NK-92 (cell line): Measurements from ENCODE around the gene TENM4.
"Not testable (repeated sequence)": the region's sequence is repeated elsewhere in the genome, so short reads cannot be mapped to it uniquely, and the experiment has no call there.

ENCODE experiments used
- DNase-seq: peaks from one replicate; lab custom pipeline; 2025; ENCODE audit not compliant: unreplicated experiment; lab: John Stamatoyannopoulos, UW

TENM4 gene

DNA sequence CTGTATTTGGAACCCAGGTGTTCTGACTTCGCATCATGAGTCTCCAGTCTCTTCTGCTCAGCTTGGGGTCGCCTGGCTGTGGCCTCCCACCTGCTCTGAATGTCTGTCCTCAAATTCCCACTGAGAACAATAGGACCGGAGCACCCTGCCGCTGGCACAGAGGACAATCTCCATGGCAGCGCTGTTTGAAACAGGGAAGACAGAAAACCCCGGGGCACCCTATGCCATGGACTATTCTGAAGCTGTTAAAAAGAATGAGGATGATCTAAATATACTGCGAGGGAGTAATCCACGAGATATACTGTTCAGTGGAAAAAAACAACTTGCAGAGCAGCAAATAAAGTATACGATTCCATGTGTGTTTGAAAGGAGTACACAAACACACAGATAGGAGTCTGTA, 450.6 kb downstream of the TENM4 start:
- DNase-seq, result no peak

DNA sequence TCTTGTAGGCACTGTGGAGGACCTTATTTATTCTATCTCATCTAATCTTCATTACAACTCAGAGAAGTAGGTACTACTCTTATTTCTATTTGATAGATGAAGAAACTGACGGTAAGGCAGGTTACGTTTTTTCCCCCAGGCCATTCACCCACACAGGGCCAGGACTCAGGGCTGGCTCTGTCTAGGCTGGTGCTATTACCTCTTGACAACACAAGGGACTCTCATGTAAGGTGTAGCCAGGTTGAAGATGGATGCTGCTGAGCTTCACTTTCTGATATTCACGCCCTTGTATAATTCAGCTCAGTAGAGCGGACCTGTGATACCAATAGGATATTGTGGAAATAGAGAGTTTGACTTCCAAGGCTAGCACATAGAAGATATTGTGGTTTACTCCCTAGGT, 453.1 kb downstream of the TENM4 start:
- DNase-seq, result no peak

DNA sequence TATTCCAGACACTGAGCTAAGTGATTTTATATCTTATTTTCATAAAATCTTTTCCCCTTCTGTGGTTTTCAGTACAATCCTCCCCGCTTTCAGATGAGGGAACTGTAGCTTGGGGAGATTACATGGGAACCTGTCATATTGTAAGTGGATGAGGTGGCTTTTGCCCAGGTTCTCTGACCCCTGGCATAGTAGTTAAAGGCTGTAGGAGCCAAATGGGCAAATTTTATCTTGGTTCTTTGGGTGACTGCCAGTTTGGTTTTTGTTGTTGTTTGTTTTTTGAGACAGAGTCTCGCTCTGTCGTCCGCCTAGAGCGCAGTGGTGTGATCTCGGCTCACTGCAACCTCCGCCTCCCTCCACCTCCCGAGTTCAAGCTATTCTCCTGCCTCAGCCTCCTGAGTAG, 454.5 kb downstream of the TENM4 start:
- DNase-seq, result no peak

DNA sequence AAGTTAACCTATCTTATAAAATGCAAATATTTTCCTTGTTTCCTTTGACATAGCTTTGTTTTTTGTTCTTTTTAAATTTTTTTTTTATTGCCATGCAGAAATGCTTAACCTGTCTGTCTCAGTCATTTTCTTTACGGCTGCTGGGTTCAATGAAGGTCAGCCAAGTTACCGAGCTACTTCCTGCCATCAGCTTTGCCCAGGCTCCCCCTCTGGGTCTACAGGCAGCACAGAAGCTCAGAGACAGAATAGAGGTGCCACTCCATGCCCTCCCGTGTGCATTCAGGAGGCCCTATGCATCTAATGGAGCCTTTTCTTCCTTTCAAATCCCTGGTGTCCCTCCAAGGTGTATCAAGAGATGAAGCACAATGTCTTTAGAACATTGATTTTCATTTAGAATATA, 455.2 kb downstream of the TENM4 start:
- DNase-seq, result no peak

DNA sequence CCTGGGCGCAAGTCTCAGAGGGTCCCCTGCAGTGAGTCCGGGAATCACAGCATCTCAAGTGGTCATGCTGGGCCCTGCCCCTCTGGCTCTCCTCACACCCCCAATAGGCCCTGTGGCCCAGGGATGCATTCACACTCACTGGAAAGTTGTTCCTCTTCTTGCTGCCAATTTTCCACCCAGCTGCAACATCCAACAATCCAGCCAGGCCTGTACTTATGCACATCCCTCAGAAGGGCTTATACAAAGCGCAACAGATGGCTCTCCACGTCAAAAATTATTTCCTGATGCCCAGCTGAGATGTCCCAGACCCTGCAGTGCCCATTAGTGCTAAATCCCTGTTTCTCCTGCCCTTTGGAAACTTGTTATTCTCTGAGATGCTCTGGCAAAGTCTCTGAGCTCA, 458.4 kb downstream of the TENM4 start:
- no peak for DNase-seq

DNA sequence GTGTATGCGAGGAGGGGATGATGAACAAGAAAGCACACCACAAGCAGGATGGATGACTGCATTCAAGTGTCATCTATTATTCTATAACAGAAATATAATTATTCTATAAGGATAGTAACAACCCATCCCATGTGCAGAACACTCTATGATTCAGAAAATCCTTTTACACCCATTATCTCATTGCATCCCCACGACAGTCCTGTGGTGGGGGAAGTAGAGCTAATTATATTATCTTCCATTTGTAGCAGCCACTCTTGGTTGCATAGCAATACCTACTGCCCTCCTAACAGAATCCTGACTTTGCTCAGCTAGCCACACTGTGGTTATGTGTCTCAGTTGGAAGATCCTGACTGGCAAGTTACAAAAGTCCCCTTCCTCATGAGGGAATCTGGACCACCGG, 459.7 kb downstream of the TENM4 start:
- no peak for DNase-seq

DNA sequence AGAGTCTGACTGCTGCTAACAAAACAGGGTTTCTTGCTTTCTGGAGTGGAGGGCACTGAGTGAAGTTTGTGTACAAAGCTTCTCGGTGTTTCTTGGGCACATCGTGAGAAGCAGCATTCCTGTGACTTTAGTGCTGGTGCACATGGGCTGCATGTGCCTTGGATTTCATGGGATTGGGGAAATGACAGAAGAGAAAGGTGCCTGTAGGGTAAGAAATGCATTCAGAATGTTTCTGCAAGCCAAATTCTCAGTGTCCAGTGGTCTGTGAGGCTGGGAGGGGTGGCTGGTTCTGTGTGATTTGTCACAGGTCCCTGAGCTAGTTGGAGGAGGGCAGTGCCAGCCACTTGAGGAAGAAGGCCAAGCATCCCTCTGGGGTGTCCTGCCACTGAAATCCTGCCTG, 462.0 kb downstream of the TENM4 start:
- no peak for DNase-seq

DNA sequence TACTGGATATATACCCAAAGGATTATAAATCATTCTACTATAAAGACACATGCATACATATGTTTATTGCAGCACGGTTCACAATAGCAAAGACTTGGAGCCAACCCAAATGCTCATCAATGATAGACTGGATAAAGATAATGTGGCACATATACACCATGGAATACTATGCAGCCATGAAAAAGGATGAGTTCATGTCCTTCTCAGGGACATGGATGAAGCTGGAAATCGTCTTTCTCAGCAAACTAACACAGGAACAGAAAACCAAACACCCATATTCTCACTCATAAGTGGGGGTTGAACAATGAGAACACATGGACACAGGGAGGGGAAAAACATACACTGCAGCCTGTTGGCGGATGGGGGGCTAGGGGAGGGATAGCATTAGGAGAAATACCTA, 463.0 kb downstream of the TENM4 start:
- not testable (repeated sequence) for DNase-seq

GRCh38 chr11:78977009-78977408, 463.8 kb downstream of the TENM4 start:
- no peak for DNase-seq

DNA sequence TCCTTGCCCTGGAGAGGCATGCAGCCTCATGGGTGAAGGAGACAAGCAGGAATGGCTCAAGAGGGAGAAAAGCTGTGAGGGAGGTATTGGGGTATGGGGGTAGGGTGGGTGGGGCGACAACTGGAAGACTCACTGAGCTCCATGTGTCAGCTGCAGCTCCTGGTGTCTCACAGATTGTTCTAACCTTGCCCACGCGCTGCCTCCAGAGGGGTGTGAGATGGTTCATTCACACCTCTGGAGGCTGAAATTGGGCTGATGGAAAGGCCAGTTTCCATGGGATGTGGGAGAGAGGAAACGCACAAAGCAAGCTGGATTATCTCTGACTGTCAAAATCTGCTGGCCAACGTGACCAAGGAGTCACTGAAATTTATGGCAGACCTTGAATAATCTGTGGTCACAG, 465.7 kb downstream of the TENM4 start:
- no peak for DNase-seq

GRCh38 chr11:78973876-78974275, 467.0 kb downstream of the TENM4 start:
- no peak for DNase-seq

DNA sequence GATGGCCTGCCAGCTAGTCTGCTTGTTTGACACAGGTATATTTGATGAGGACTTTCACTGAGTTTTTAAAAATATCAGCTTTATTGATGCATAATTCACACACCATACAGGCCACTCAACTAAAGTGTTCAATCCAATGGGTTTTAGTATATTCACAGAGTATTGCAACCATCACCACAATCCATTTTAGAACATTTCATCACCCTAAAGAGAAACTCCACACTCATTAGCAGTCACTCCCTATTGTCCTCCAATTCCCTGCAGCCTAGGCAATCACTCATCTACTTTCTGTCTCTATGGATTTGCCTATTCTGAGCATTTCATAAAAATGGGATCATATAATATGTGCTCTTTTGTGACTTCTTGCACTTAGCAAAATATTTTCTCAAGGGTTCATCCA, 468.2 kb downstream of the TENM4 start:
- no peak for DNase-seq

DNA sequence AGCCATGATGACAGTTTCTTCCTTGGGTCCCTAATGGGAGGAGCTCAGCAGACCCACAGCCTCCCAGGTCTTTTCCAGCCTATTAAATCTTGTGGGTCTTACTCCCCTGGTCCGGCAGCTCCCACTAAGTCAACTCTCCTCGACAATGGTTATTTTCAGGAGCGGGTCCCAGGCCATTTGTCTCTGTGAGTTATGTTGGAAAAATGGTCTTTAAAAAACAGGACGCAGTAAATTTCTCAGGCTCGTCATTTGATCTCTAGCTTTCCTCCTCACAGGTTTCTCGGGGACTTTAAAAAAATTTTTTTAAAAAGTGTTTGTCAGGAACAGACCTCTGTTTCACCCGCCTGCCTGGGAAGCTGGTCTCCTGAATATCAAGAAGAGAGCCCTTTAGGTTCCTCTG, 468.7 kb downstream of the TENM4 start:
- DNase-seq, result no peak

GRCh38 chr11:78967811-78968210, 473.0 kb downstream of the TENM4 start:
- DNase-seq, result no peak

GRCh38 chr11:78965432-78965831, 475.4 kb downstream of the TENM4 start:
- no peak for DNase-seq

DNA sequence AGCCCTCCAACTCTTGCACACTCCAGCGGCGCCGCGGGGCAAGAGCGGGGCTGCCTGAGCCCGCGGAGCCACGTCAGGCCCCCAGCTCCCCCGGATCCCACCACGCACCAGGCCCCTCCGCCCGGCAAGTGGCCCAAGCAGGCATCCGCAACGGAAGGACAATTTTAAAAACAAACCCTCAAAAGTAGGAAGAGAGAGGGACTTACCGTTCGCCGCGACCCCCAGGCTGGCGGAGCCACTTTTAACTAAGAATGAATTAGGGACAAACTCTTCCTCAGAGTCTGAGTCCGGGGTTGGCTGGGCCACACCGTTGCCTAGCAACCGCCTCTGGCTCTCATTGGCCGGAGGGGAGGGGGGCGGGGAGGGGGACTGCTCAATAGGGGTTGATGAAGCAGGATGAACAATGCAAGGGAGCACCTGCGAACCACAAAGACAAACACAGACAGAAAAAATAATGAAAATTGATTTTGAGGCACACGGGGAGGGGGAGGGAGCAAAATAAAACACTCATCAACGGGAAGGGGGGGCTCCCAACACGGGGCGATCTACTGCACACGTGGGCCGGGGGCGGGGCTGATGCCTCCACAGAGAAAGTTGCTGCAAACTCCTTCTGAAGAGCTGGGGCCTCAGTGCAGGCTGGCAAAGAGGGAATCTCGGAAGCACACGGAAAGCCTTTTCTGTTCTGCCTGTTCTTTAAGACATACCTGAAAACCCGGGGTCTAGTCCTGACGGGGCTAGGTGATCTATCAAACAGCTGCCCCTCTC, 478.7 kb downstream of the TENM4 start:
- DNase-seq, result no peak

DNA sequence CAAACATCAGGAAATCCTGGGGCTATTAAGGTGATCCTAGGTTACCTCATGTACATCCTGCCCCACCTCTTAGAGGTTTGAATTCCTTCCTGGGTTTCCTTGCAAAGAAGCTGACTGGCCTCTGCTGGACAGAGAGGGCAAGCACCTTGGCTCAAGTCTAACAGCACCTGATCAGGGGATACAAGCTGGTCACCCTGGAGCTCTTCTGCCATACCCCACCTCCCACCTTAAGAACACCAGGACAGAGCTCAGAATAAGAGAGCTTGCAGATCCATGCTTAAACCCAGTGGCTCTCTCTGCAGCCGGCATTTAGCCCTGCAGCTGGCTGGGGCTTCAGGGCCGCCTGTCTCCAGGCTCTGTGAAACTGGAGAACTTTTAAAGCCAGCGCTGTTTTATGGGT, 479.6 kb downstream of the TENM4 start:
- DNase-seq, result no peak

DNA sequence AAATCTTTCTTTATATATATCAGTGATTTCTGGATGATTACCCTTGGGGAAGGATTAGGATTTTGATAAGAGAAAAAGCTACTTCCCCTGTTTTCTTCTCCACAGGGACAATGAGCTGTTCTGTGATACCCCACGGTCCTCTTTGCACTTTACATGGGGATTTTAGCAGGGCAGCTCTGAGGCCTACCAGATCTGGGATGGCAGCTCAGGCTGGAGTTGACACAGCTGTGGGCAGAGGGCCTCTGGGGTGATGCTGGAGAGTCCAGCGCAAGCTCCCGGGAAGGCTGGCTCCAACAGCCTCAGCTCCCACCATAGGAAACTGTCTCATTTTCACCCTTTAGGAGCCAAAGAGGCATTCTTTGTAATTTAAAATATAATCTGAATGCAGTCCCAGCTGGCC, 482.4 kb downstream of the TENM4 start:
- no peak for DNase-seq

DNA sequence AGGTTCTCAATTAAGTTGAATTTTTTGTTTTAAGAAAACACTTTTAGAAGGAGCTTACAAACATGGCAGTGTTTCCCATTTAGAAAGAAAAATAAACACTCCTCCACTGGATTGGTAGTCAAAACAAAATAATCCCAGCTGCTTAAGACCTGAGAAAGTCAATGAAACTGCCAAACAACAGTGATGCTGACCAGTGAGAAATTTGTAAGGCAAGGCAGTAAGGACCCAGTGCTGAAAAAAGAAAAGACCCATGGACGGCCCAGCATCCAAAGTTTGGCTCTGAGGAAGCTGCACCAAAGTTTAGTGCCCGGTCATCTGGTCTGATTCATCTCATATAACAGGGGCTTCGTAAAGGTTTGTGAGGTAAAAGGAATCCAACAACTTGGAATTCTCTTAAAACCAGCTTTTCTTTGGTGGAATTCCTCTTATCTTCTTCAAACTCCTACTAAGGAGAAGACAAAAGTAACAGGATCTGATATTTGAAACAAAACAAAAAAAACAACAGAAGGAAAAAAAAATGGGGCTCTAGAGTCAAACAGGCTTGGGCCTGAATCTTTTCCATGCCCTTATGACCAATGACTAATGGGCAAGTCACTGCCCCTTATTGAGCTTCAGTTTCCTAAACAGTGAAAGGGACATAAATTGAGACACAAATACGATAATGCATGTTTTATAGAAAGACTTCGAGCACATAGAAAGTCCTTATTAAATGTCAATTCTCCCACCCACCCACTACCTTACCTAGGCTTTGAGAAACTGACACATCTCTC, 483.2 kb downstream of the TENM4 start:
- DNase-seq, result no peak

DNA sequence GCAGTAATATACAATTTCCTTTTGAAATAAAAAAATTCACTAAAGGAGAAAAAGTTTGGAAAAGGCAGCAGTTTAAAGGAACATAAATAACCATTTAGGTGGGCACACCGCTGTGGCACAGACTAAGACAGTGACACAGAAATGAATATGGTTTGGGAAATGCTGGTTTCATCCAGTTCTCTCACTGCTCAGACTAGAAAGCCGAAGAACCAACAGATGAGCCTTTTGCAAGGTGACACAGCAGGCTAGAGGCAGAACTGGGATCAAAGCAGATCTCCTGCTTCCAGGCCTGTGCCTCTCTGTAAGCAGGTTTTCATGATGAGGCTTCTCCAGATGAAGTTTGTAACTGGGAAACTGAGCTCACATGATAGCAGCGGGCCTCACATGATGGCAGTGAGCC, 486.1 kb downstream of the TENM4 start:
- DNase-seq, result no peak

DNA sequence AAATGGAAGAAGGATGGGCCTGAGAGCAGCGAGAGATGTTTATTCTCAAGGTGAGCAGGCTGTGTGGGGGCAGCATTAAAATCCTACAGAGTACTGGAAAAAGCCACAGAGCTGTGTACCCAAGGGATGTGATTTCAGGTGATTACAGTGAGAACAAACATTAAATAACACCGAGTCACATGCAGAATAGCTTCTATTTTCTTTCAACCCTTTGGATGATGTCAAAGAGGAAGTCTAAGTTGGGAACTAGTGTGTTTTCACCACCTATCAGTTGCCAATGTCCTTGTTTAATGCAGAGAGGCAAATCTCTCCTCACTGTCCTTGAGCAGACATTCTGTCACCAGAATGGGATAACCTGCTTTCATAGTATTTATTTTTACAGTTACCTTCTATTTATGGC, 486.6 kb downstream of the TENM4 start:
- no peak for DNase-seq

DNA sequence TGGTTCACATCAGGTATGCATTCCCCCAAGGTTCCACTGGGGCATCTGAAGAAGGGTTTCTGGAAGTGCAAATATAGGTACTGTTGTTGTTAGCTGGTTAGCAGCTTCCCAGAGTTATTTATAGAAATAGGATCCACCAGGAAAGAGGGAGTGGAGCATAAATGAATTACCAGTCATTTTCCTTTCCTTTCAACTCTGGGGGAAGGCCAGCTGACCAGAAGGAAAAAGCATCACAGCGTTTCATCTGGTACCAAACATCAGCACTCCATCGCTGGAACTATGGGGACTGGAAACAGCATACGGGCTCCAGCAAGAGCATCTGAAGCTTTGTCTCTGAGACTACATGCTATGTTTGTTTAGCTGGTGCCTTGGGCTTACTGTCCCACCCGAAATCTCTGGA, 487.9 kb downstream of the TENM4 start:
- DNase-seq, result no peak

DNA sequence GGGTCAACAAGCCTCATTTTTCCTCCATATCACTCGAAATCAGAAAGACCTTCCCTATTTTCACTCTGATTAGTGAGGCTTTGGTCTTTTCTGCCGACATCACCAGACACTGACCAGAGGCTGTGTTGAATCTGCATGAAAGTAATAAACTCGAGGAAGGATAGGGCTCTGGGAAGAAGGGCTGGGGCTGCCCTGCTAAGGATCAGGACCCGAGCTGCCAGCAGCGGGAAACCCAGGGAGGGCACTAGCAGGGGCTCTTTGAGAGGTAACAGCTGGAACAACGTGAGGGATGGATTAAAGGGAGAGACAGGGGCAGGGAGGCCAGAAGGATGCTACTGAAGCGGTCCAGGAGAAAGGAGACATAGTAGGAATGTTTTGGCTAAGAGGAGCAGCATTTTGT, 488.7 kb downstream of the TENM4 start:
- DNase-seq, result no peak
